ENCODE data around the gene CFAP251.
A peak's percentile ranks its signal among the peaks of the same experiment; 100 is the strongest.
"Not testable (repeated sequence)": the region's sequence is repeated elsewhere in the genome, so short reads cannot be mapped to it uniquely, and the experiment has no call there.

CFAP251 gene

GRCh38 chr12:121982950-121983349 is 64.6 kb downstream of the CFAP251 start:
- H3K36me3 Mint-ChIP-seq (ENCODE audit: low read depth), result no peaks in the 10 kb centered on the region
- intact Hi-C loops (cut with micrococcal nuclease), result loop anchor here (10.0 kb wide), 1 partner anchor 58 kb away; no protein-coding TSS in a partner anchor
- peaks cover 51% of the 10 kb centered on the region for H3K4me1 Mint-ChIP-seq (ENCODE audit: low read depth)
- H3K4me3 Mint-ChIP-seq, result peak overlapping the region; percentile 17
- peak overlapping the region; percentile 98 for H3K27ac Mint-ChIP-seq
- no peaks in the 10 kb centered on the region for H3K9me3 Mint-ChIP-seq
- H3K27me3 Mint-ChIP-seq, result no peaks in the 10 kb centered on the region

GRCh38 chr12:121983536-121984210 is 65.3 kb downstream of the CFAP251 start:
- Mint-ChIP-seq H3K4me3 (no peak overlapping the region), H3K36me3 (ENCODE audit: low read depth) (no peaks in the 10 kb centered on the region), H3K27ac (peak overlapping the region; percentile 98), H3K4me1 (ENCODE audit: low read depth) (peaks cover 54% of the 10 kb centered on the region), H3K9me3 (no peaks in the 10 kb centered on the region), H3K27me3 (no peaks in the 10 kb centered on the region)
- intact Hi-C loops (cut with micrococcal nuclease), result loop anchor here (10.0 kb wide), 1 partner anchor 59 kb away; no protein-coding TSS in a partner anchor

GRCh38 chr12:121986489-121987245 is 68.3 kb downstream of the CFAP251 start:
- Mint-ChIP-seq H3K9me3 (no peaks in the 10 kb centered on the region), H3K4me3 (no peak overlapping the region), H3K36me3 (ENCODE audit: low read depth) (no peaks in the 10 kb centered on the region), H3K4me1 (ENCODE audit: low read depth) (peaks cover 43% of the 10 kb centered on the region), H3K27ac (no peak overlapping the region), H3K27me3 (no peaks in the 10 kb centered on the region)
- intact Hi-C loops (cut with micrococcal nuclease), result loop anchor here (10.0 kb wide), 1 partner anchor 62 kb away; no protein-coding TSS in a partner anchor

GRCh38 chr12:121988519-121988918 is 70.1 kb downstream of the CFAP251 start:
- H3K9me3 Mint-ChIP-seq; H3K36me3 Mint-ChIP-seq (ENCODE audit: low read depth); H3K4me3 Mint-ChIP-seq; H3K27me3 Mint-ChIP-seq; H3K27ac Mint-ChIP-seq: not testable (repeated sequence)
- peaks cover 38% of the 10 kb centered on the region for H3K4me1 Mint-ChIP-seq (ENCODE audit: low read depth)
- intact Hi-C loops (cut with micrococcal nuclease), result loop anchor here (10.0 kb wide), 1 partner anchor 64 kb away; no protein-coding TSS in a partner anchor

GRCh38 chr12:121989276-121990113 is 71.1 kb downstream of the CFAP251 start:
- no peak overlapping the region for H3K4me3 Mint-ChIP-seq
- H3K27me3 Mint-ChIP-seq, result no peaks in the 10 kb centered on the region
- H3K36me3 Mint-ChIP-seq (ENCODE audit: low read depth), result no peaks in the 10 kb centered on the region
- peaks cover 33% of the 10 kb centered on the region for H3K4me1 Mint-ChIP-seq (ENCODE audit: low read depth)
- intact Hi-C loops (cut with micrococcal nuclease), result loop anchor here (10.0 kb wide), 1 partner anchor 65 kb away; no protein-coding TSS in a partner anchor
- no peak overlapping the region for H3K27ac Mint-ChIP-seq
- no peaks in the 10 kb centered on the region for H3K9me3 Mint-ChIP-seq

- Mint-ChIP-seq H3K27me3 (no peaks in the 10 kb centered on the region), H3K36me3 (ENCODE audit: low read depth) (no peaks in the 10 kb centered on the region), H3K4me3 (no peak overlapping the region), H3K9me3 (no peaks in the 10 kb centered on the region), H3K4me1 (ENCODE audit: low read depth) (peaks cover 33% of the 10 kb centered on the region), H3K27ac (no peak overlapping the region)
- intact Hi-C loops (cut with micrococcal nuclease), result no loop called here
Measured at GRCh38 chr12:121990114-121990647, 71.8 kb downstream of the CFAP251 start.

GRCh38 chr12:121990692-121991603 is 72.6 kb downstream of the CFAP251 start:
- Mint-ChIP-seq H3K27me3 (no peaks in the 10 kb centered on the region), H3K36me3 (ENCODE audit: low read depth) (no peaks in the 10 kb centered on the region), H3K9me3 (no peaks in the 10 kb centered on the region), H3K27ac (peak overlapping the region; percentile 78), H3K4me1 (ENCODE audit: low read depth) (peaks cover 40% of the 10 kb centered on the region), H3K4me3 (no peak overlapping the region)
- intact Hi-C loops (cut with micrococcal nuclease), result no loop called here

- no peaks in the 10 kb centered on the region for H3K9me3 Mint-ChIP-seq
- H3K27ac Mint-ChIP-seq, result peak overlapping the region; percentile 78
- H3K4me1 Mint-ChIP-seq (ENCODE audit: low read depth), result peaks cover 48% of the 10 kb centered on the region
- no peaks in the 10 kb centered on the region for H3K36me3 Mint-ChIP-seq (ENCODE audit: low read depth)
- intact Hi-C loops (cut with micrococcal nuclease), result no loop called here
- no peak overlapping the region for H3K4me3 Mint-ChIP-seq
- peaks cover 1% of the 10 kb centered on the region for H3K27me3 Mint-ChIP-seq
Measured at GRCh38 chr12:121992059-121992879, 73.9 kb downstream of the CFAP251 start.

GRCh38 chr12:121996050-121996944 is 77.9 kb downstream of the CFAP251 start:
- Mint-ChIP-seq H3K27ac (no peak overlapping the region), H3K27me3 (peaks cover 1% of the 10 kb centered on the region), H3K9me3 (no peaks in the 10 kb centered on the region), H3K36me3 (ENCODE audit: low read depth) (no peaks in the 10 kb centered on the region), H3K4me3 (no peak overlapping the region), H3K4me1 (ENCODE audit: low read depth) (peaks cover 29% of the 10 kb centered on the region)
- intact Hi-C loops (cut with micrococcal nuclease), result no loop called here

GRCh38 chr12:121996945-121997612 is 78.7 kb downstream of the CFAP251 start:
- Mint-ChIP-seq H3K27ac (no peak overlapping the region), H3K36me3 (ENCODE audit: low read depth) (no peaks in the 10 kb centered on the region), H3K4me3 (no peak overlapping the region), H3K4me1 (ENCODE audit: low read depth) (peaks cover 21% of the 10 kb centered on the region), H3K9me3 (no peaks in the 10 kb centered on the region), H3K27me3 (peaks cover 3% of the 10 kb centered on the region)
- intact Hi-C loops (cut with micrococcal nuclease), result no loop called here

- intact Hi-C loops (cut with micrococcal nuclease), result no loop called here
- Mint-ChIP-seq H3K27me3 (peaks cover 35% of the 10 kb centered on the region), H3K4me3 (no peak overlapping the region), H3K4me1 (ENCODE audit: low read depth) (peaks cover 6% of the 10 kb centered on the region), H3K36me3 (ENCODE audit: low read depth) (no peaks in the 10 kb centered on the region), H3K27ac (no peak overlapping the region), H3K9me3 (no peaks in the 10 kb centered on the region)
Measured at GRCh38 chr12:122001466-122002209, 83.2 kb downstream of the CFAP251 start.

All from dendritic cell treated with granulocyte-macrophage colony-stimulating factor and Interleukin-4, amounts not matched to agents 40 ng/mL and 50 ng/mL, for 4 days (primary cell).